Stimulated activated naive CD4-positive, alpha-beta T cell (primary cell): ENCODE results near the gene SHC2.
"Not testable (repeated sequence)": the region's sequence is repeated elsewhere in the genome, so short reads cannot be mapped to it uniquely, and the experiment has no call there.

ENCODE experiments used
- DNase-seq, 6 experiments: peaks; one replicate each; lab custom pipeline; 2025; lab: John Stamatoyannopoulos, UW

Gene SHC2

DNA sequence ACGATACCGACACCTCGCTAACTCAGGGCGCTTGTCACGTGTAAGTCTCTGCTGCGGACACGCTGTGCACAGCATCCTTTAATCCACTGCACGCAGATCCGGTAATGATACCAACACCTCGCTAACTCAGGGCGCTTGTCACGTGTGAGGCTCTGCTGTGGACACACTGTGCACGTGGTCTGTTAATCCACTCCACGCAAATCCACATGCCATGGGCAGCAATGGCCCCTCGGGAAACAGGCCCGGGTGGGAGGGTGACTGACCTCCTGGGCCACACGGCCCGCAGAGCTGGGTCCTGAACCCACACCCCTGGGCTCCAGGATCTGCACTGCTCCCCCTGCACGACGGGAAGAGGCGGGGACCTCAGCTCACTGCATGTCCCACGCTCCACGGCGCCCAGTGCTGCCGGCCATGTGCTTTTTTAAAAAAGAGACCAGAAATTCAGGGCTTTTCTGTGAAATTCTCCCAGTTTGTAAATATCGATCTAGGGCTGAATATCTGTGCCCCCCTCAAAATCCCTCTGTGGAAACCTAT, 16.1 kb downstream of the SHC2 start:
- no peak for DNase-seq

DNA sequence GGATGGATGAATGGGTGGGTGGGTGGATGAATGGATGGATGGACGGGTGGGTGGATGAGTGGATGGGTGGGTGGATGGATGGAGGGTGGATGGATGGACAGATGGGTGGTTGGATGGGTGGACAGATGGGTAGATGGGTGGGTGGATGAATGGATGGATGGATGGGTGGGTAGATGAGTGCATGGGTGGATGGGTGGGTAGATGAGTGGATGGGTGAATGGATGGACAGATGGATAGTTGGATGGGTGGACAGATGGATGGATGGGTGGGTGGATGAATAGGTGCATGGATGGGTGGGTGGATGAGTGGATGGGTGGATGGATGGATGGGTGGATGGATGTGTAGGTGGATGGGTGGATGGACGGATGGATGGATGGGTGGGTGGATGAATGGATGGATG, 17.8 kb downstream of the SHC2 start:
- DNase-seq: no peak

DNA sequence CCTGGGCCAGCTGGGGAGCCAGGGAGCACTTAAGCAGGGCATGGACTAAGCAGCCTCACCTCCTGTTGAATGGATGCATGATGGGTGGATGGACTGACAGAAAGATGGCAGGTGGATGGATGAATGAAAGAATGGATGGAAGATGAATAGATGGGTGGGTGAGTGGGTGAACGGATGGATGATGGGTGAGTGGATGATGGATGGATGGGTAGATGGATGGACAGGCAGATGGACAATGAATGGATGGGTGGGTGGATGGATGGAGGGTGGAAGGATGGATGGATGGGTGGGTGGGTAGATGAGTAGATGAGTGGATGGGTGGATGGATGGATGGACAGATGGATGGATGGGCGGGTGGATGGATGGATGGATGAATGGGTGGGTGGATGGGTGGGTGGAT, 18.7 kb downstream of the SHC2 start:
- no peak for DNase-seq

DNA sequence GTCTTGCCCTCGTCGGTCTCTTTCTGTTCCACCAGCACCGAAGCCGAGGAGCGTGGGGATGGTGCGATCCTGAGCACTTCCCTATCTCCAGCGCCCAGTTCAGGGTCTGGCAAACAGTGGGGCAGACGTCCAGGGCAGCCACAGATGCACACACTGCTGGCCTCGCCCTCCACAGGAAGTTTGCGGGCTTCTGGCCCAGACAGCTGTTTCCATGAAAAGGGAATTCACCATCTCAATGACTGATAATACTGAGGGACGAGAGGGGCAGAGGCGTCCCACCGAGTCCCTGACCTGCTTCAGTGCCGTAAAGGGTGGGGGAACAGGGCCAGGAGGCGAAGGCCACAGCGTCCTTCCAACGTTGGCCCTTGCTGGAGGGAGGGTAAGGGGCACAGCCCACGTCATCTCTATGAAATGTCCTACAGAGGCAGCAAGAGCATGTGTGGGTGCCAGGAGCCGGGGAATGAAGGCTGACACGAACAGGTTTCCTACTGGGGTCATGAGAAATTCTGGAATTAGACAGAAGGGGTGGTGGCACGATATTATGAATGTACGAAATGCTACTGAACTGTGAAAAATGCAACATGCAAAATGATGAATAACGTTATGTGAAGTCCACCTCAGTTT, 19.5 kb downstream of the SHC2 start:
- no peak for DNase-seq

DNA sequence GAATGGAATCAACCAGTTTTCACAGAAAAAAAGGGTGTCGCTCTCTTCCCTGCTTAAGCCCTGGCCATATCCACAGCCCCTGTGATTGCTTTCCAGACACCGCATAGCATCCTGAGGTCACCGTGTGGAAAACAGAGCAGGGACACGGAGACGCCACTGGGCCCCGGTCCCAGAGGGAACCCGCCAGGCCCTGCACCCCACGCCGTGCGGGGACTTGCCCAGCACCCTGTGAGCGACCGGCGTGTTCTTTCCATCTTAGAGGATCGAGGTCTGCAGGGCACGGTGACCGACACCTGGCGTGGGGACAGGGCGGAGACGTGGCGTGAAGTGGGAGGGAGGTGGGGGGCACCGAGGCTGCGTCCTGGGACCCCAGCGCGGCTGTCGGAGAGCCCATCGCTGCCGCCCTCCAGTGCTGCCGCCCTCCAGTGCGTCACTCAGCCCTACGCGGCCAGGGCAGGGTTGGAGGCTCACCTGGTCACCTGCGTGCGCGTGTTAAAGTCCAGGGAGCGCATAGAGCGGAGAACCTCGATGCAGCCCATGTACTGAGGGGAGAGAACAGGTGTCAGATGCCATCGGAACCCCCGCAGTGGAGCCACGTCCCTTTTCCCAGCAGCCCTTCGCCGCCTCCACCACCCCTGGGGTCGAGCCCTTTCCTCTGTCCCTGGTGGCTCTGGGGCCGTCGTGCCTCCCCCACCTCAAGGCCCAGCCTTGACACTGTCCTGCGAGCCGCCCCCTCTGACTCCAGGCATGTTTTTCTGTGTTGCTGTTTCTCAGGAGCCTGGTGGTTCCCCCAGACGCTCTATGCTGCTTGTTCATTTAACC, 20.2 kb downstream of the SHC2 start:
- no peak for DNase-seq

DNA sequence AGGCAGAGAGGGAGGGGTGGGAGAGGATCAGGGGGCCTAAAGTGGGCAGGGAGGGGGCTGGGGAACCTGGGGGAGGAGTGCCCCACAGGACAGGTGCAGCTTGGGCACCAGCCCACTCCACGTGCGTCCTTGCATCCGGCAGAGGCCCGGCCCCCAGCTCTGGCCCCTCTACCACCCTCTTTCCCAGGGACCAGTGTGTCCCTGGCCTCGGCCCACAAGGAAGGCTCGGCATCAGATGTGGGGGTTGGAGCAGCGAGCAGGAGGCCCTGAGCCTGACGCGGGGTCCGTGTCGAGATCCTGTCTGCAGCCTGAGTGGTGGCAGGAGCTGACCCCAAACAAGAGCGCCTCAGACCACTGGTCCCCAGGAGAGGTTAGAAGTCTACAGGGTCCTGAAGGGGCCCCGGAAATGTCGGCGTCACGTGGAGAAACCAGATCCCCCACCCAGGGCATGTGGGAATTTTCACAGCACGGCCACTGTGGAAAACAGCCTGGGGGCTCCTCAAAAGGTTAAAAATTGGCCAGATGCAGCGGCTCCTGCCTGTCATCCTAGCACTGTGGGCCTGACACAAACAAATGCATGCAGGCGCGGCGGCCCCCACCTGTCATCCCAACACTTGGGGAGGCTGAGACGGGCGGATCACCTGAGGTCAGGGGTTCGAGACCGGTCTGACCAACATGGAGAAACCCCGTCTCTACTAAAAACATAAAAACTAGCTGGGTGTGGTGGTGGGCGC, 21.5 kb downstream of the SHC2 start:
- no peak for DNase-seq

DNA sequence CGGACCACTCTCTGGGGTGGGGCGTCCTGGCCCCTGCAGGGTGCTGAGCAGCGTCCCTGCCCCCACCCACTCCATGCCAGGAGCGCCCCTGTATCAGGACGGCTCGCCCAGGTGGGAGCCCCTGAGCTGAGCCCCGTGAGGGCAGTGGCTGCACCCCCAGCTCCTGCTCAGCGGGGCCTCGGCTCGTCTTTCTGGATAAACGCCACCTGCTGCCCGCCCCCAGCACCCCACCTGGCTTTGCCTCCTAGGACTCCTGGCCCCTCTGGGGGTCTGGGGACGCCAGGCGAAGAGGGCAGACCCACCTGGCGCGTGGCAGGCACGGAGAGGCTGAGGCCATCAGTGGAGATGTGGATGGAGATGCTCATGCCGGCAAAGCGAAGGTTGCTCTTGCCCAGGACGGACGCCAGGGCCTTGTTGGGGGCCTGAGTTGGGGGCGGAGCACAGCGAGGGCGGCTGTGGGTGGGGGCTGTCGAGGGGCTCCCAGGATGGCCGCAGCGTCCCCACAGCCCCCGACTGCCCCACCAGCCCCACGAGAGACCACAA, 22.3 kb downstream of the SHC2 start:
- no peak for DNase-seq

DNA sequence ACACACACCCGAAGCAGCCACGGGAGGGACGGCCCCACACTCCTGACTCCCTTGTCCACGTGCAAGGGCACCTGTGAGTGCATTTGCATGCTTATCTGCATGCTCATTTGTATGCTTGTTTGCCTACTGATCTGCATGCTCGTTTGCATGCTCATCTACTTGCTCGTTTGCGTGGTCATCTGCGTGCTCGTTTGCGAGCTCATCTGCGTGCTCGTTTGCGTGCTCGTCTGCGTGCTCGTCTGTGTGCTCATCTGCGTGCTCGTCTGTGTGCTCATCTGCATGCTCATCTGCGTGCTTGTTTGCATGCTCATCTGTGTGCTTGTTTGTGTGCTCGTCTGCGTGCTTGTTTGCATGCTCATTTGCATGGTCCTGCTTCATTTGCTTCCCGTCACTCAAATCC, 23.8 kb downstream of the SHC2 start:
- DNase-seq: no peak

DNA sequence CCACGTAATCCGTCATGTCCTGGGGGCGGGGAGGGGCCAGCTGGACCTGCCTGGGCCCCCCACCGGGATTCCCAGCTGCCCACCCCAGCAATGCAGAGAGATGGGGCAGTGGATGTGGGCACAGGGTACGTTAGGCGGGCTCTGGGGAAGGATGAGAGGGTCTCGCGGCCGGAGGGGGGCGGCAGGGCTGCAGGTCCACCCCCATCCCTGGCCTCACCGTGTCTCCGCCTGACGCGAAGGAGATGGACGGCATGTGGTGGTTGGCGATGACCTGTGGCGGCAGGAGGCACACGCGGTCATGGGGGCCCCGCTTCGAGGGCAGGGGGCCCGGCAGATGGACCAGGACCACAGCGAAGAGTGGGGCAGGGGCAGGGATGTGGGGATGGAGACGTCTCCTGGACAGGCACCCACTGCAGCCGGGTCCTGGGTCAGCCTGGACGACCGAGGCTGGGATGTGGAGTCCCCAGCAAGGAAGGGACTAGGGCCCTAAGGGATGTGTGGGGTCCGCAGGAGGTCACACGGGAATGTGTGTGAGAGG, 24.4 kb downstream of the SHC2 start:
- no peak for DNase-seq

DNA sequence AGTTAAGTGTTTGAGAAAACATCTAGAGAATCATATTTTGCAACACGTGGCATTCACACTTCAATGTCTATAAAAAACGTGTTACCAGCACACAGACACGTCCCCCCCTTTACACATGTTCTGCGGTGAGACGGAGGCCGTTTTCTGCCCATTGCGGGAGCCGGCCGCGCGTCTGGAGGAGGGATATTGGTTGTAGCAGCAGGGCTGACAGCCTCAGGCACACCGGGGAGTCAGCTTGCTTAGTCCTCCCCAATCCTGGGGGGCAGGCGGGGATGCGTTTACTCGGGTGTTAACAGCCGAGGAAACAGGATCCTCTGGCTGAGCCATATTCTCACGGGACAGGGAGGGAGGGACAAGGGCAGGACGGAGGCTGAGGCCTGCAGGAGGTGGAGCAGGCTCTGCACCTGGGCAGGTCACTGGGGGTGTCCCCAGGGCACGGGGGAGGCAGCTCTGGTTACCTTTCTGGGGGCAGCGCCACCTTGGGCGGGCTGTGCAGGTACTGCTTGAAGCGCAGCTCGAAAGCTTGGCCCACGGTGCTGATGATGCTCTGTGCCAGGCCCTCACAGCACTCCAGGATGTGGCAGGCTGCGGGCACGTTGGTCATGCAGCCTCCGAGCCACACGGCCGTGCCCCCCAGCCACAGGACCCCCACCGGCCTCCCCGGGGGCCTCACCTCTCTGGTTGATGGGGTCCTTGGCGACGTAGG, 25.0 kb downstream of the SHC2 start:
- DNase-seq: no peak

DNA sequence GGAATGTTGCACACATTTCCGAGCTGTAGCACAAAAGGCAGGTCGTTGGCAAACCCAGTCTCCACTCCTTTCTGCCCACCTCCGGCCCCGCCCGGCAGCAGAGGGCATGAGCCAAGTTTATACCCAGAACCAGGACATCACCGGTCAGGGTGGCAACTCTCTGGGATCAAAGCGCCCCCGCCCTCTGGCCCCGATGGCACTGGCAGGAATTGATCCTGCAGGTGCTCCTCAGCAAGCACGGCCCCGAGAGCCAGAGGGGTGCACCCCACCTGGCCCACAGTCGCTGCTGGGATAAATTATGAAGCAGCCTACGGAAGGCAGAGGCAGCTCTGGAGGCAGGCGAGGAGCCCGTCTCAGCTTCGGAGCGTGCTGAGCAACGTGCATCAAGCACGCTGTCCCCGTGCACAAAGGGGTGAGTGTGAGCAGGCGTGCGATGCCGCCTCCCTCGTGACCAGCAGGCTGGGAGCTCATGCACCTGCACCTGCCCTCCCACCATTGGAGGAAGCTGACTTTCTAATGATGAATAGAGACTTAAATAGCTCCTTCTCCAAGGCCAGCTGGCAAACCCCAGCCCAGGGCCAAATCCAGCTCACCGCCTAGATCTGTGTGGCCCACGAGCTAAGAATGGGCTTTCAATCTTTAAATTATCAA, 25.7 kb downstream of the SHC2 start:
- DNase-seq: no peak

DNA sequence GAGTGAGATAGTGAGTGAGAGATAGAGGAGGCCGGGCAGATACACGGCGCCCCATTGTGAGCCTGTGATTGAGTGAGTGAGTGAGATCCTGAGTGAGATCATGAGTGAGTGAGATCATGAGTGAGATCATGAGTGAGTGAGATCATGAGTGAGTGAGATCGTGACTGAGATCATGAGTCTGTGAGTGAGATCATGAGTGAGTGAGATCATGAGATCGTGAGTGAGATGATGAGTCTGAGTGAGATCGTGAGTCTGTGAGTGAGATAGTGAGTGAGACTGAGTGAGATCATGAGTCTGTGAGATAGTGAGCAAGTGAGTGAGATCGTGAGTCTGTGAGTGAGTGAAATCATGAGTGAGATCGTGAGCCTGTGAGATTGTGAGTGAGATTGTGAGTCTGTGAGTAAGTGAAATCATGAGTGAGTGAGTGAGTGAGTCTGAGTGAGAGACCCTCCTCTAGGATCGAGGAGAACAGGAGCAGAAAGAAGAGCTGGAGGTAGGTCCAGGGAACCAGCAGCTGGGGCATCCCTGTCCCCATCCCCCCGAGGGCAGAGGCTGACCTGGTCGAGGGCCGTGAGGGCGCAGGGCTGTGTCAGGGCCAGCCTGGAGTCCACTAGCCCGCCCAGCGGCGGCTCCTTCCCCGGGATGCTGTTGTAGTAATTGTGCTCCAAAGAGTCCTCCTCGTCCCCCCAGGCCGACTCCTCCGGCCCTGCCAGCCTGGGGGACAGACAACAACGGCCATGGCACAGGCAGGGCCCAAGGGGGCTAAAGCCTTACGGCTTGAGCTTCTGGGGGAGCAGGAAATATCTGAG, 26.5 kb downstream of the SHC2 start:
- no peak for DNase-seq

DNA sequence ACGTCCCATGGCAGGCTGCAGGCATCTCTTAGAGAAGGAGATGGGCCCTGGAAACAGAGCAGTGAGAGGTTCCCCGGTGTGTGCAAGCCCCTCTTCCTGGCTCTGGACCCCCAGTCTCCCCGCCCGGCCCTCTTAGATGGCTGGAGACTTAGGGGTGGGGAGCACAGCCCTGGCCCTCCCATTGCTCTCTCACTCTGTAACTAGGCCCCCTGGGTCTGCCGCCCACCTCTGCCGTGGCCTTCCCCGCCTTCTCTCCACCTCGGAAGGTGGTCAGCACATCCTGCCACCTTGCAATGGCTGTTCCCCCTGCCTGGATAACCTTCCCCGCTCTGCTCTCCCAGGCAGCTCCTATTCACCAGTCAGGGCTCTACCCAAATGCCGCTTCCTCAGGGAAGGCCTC, 30.1 kb downstream of the SHC2 start:
- DNase-seq: no peak

DNA sequence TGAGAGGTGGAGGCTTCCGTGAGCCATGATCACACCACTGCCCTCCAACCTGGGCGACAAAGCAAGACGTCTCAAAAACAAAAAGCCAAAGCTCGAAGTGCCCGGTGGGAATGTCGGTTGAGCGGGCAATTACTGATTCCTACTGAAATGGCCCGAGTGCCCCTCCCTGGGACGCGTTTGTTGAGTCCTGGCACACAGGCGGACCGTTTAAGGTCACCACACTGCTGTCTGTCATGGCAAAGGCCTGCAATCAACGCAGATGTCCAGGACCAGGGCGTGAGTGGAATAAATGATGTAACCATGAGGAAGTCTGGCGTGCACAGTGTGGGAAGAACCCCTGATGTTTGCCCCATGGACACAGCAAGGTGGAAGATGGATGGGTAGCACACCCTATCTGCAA, 32.7 kb downstream of the SHC2 start:
- DNase-seq: no peak

DNA sequence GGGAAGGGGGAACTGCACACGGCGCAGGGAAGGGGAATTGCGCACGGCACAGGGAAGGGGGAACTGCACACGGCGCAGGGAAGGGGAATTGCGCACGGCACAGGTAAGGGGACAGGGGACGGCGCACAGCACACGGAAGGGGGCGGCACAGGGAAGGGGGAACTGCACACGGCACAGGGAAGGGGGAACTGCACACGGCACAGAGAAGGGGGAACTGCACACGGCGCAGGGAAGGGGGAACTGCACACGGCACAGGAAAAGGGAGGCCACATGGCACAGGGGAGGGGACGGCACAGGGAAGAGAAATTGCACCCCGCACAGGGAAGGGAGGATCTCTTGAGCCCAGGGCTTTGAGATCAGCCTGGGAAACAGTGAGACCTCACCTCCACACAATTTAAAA, 33.2 kb downstream of the SHC2 start:
- DNase-seq: not testable (repeated sequence)

DNA sequence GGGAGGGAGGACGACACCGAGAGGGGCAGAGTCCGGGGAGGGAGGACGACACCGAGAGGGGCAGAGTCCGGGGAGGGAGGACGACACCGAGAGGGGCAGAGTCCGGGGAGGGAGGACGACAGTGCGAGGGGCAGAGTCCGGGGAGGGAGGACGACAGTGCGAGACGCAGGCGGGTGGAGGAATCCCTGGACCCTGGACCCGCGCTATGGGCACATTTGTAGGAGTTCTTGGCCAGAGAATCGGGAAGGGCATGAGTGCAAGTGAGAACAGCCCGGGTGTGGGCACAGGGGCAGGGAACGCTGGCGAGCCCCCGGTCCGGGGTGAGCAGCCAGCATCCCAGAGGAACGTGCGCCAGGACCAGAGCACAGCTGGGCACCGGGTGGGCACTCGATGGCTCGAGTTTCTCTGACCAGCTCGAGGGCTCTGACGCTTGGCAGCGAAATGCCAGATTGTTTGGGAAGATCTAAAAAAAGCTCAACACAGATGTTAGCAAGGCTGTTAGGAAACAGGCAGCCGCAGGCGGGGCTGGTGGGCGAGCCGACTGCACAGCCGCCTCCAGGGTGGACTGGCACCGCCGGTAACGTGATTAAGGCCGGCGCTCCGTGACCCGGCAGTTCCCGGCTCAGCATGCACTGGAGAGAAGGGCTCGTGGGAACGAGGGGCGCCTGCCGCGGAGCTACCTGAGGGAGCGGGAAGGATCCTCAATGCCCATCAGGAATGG, 33.9 kb downstream of the SHC2 start:
- no peak for DNase-seq

DNA sequence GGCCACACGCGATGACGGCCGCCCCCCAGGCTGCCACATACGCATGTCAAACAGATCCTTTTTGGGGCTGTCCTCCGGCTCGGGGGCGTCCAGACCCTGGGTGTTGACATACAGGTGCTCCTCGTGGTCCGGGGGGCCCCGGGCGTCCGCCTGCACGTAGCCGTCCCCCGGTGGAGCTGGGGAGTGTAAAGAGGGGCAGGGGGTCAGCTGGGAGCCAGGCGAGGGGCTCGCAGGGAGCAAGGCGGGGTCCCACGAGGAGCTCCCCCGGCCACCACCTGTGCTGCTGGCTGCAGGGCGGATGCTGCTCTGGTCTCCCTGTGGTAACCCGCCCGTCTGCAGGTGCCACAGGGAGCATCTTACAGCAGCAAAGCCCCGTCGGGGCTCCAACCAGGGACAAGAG, 35.8 kb downstream of the SHC2 start:
- no peak for DNase-seq

DNA sequence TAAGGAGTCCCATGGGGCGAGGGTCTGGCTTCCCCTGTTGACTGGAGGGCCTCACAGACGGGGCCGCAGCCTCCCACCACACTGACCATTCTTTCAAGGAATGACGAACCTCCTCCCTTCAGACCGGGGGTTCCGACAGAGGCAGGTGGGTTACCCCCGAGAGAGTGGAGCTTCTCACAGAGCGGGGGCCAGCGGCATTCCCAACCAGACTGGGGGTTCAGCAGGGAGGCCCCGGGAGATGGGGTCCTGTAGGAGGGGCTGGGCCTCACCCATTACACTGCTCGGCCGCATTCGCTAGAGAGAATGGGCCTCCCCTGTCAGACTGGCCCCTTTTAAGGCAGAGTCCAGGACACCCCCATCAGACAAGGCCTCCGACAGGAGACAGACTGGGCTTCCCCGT, 36.3 kb downstream of the SHC2 start:
- no peak for DNase-seq

DNA sequence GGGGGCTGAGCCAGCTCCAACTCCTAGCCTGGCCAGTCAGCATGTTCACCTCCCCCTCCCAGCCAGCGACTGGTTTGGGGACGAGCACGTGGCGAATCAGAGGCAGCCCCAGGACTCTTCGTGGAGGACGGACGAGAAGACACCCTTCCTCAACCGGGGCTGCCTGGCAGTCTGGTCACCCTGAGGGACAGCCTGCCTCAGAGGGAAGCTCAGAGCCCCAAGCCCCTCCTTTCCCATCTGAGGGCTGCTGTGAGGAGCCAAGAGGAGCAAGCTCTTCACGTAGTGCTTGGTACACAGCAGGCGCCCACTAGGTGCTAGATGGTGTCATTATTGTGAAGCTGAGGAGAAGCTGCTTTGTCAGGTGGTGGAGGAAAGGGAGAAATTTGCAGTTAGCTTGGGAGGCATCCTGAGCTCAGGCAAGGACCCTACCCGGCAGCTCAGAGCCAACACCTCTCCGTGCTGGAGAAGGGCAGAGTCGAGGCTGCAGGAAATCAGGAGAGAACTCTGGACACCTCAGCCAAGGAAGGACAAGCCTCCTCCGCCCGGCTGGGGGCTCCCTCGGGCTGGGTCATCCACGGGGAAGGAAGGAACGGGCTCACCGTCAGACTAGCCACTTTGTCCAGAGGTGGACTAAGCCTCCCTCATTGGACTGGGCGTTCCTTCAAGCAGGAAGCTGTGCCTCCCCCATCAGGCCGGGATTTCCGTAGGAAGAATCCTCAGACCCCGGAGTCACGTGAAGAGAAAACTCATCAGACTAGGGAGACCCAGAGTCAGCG, 37.0 kb downstream of the SHC2 start:
- DNase-seq: no peak
